Measurements from ENCODE around the gene FMO2.

Gene FMO2

GRCh38 chr1:171196351-171196750 is 11.3 kb downstream of the FMO2 start:
- no peak overlapping the region for H3K27ac ChIP-seq (ENCODE audit: low read depth, low read length)
- no peaks in the 10 kb centered on the region for H3K9me2 ChIP-seq (replicated peaks; ENCODE audit: control insufficient read depth, low read length)
- no peak overlapping the region for H3K4me3 ChIP-seq (ENCODE audit: low read length)
- H3K27me3 ChIP-seq (ENCODE audit: control insufficient read depth, low read length): no peaks in the 10 kb centered on the region
- no peaks in the 10 kb centered on the region for H3K4me1 ChIP-seq (ENCODE audit: control insufficient read depth, low read length)
- TF ChIP-seq CTCF (IDR thresholded peaks at IDR 0.05; ENCODE audit: low read depth, low read length, poor library complexity, severe bottlenecking) (no peak), EZH2phosphoT487 (IDR thresholded peaks at IDR 0.05; ENCODE audit: borderline replicate concordance, low read length) (no peak)
- H3K4me2 ChIP-seq (ENCODE audit: low read length): no peak overlapping the region
- no peaks in the 10 kb centered on the region for H3F3A ChIP-seq (ENCODE audit: control insufficient read depth, insufficient read depth)
- H3K9me3 ChIP-seq (ENCODE audit: control insufficient read depth, insufficient read depth, low read length): no peaks in the 10 kb centered on the region
- no peaks in the 10 kb centered on the region for H3K79me2 ChIP-seq (ENCODE audit: control insufficient read depth, low read length)
- H3K36me3 ChIP-seq (ENCODE audit: control insufficient read depth, low read length): no peaks in the 10 kb centered on the region
- H4K20me1 ChIP-seq (ENCODE audit: control insufficient read depth, insufficient read depth, low read depth, low read length): no peaks in the 10 kb centered on the region

- Histone ChIP-seq H3K4me3 (ENCODE audit: low read length) (no peak overlapping the region), H3K27ac (ENCODE audit: low read depth, low read length) (no peak overlapping the region), H3K9me2 (replicated peaks; ENCODE audit: control insufficient read depth, low read length) (no peaks in the 10 kb centered on the region), H4K20me1 (ENCODE audit: control insufficient read depth, insufficient read depth, low read depth, low read length) (no peaks in the 10 kb centered on the region), H3K36me3 (ENCODE audit: control insufficient read depth, low read length) (no peaks in the 10 kb centered on the region), H3F3A (ENCODE audit: control insufficient read depth, insufficient read depth) (no peaks in the 10 kb centered on the region), H3K79me2 (ENCODE audit: control insufficient read depth, low read length) (no peaks in the 10 kb centered on the region), H3K4me2 (ENCODE audit: low read length) (no peak overlapping the region), H3K9me3 (ENCODE audit: control insufficient read depth, insufficient read depth, low read length) (no peaks in the 10 kb centered on the region), H3K4me1 (ENCODE audit: control insufficient read depth, low read length) (no peaks in the 10 kb centered on the region), H3K27me3 (ENCODE audit: control insufficient read depth, low read length) (no peaks in the 10 kb centered on the region)
- TF ChIP-seq EZH2phosphoT487 (IDR thresholded peaks at IDR 0.05; ENCODE audit: borderline replicate concordance, low read length): no peak
- no peak for TF ChIP-seq CTCF (IDR thresholded peaks at IDR 0.05; ENCODE audit: low read depth, low read length, poor library complexity, severe bottlenecking)
Observed at GRCh38 chr1:171198081-171198480, 13.0 kb downstream of the FMO2 start.

GRCh38 chr1:171204296-171204695 is 19.2 kb downstream of the FMO2 start:
- H4K20me1 ChIP-seq (ENCODE audit: control insufficient read depth, insufficient read depth, low read depth, low read length): no peaks in the 10 kb centered on the region
- H3K36me3 ChIP-seq (ENCODE audit: control insufficient read depth, low read length): no peaks in the 10 kb centered on the region
- H3K4me2 ChIP-seq (ENCODE audit: low read length): no peak overlapping the region
- no peaks in the 10 kb centered on the region for H3K9me2 ChIP-seq (replicated peaks; ENCODE audit: control insufficient read depth, low read length)
- no peak overlapping the region for H3K4me3 ChIP-seq (ENCODE audit: low read length)
- no peaks in the 10 kb centered on the region for H3K79me2 ChIP-seq (ENCODE audit: control insufficient read depth, low read length)
- no peaks in the 10 kb centered on the region for H3K9me3 ChIP-seq (ENCODE audit: control insufficient read depth, insufficient read depth, low read length)
- H3K27ac ChIP-seq (ENCODE audit: low read depth, low read length): no peak overlapping the region
- no peaks in the 10 kb centered on the region for H3K4me1 ChIP-seq (ENCODE audit: control insufficient read depth, low read length)
- H3F3A ChIP-seq (ENCODE audit: control insufficient read depth, insufficient read depth): no peaks in the 10 kb centered on the region
- no peak for TF ChIP-seq EZH2phosphoT487 (IDR thresholded peaks at IDR 0.05; ENCODE audit: borderline replicate concordance, low read length)
- TF ChIP-seq CTCF (IDR thresholded peaks at IDR 0.05; ENCODE audit: low read depth, low read length, poor library complexity, severe bottlenecking): no peak
- H3K27me3 ChIP-seq (ENCODE audit: control insufficient read depth, low read length): no peaks in the 10 kb centered on the region
